KMS-11 (cell line): ENCODE data around the gene ARL13B.
A peak's percentile ranks its signal among the peaks of the same experiment; 100 is the strongest.

ENCODE experiments used
- H2AFZ ChIP-seq: fragments of 200-600 bp; sonication (generic); 2 replicates; pipeline ENCODE4 v1.6.1; 2016; ENCODE audit warnings: antibody characterized with exemption, mixed run types, low read depth
- H3K27ac ChIP-seq: fragments of 200-600 bp; sonication (generic); 2 replicates; pipeline ENCODE4 v1.6.1; 2016; ENCODE audit warnings: mild to moderate bottlenecking, mixed run types
- H3K27me3 ChIP-seq: fragments of 200-600 bp; sonication (generic); 2 replicates; pipeline ENCODE4 v1.6.1; 2017; ENCODE audit warnings: mild to moderate bottlenecking, low read depth, mixed run types, moderate library complexity; ENCODE audit not compliant: insufficient read depth
- H3K36me3 ChIP-seq: fragments of 200-600 bp; sonication (generic); 2 replicates; pipeline ENCODE4 v1.6.1; 2017; ENCODE audit warnings: mild to moderate bottlenecking, mixed run types; ENCODE audit not compliant: insufficient read depth
- H3K4me1 ChIP-seq: fragments of 200-600 bp; sonication (generic); 2 replicates; pipeline ENCODE4 v1.6.1; 2016; ENCODE audit warnings: mild to moderate bottlenecking, low read depth, mixed run types; ENCODE audit not compliant: poor library complexity, severe bottlenecking
- H3K4me2 ChIP-seq: fragments of 200-600 bp; sonication (generic); 2 replicates; pipeline ENCODE4 v1.7.0; 2016; ENCODE audit warnings: mild to moderate bottlenecking, mixed run types
- H3K4me3 ChIP-seq: fragments of 200-600 bp; sonication (generic); IDR thresholded peaks from 2 replicates; pipeline ENCODE4 v1.6.1; 2017; ENCODE audit warnings: low read depth, low read length, mixed read lengths; ENCODE audit not compliant: insufficient read depth
- H3K79me2 ChIP-seq: fragments of 200-600 bp; sonication (generic); 2 replicates; pipeline ENCODE4 v1.6.1; 2016; ENCODE audit warnings: low read depth, mixed run types; ENCODE audit not compliant: insufficient read depth
- H3K9ac ChIP-seq: fragments of 200-600 bp; sonication (generic); 2 replicates; pipeline ENCODE4 v1.6.1; 2016; ENCODE audit warnings: mild to moderate bottlenecking, mixed run types
- H4K20me1 ChIP-seq: fragments of 200-600 bp; sonication (generic); 2 replicates; pipeline ENCODE4 v1.6.1; 2016; ENCODE audit warnings: mild to moderate bottlenecking, mixed run types; ENCODE audit not compliant: insufficient read depth
- TF ChIP-seq, protein P1 (sequence below): fragments of 200-600 bp; sonication (generic); conservative IDR thresholded peaks from 2 replicates; pipeline ENCODE4 v1.6.1; 2017; ENCODE audit warnings: low read depth, mild to moderate bottlenecking, antibody characterized with exemption, low read length, moderate library complexity, mixed read lengths

Gene ARL13B

DNA sequence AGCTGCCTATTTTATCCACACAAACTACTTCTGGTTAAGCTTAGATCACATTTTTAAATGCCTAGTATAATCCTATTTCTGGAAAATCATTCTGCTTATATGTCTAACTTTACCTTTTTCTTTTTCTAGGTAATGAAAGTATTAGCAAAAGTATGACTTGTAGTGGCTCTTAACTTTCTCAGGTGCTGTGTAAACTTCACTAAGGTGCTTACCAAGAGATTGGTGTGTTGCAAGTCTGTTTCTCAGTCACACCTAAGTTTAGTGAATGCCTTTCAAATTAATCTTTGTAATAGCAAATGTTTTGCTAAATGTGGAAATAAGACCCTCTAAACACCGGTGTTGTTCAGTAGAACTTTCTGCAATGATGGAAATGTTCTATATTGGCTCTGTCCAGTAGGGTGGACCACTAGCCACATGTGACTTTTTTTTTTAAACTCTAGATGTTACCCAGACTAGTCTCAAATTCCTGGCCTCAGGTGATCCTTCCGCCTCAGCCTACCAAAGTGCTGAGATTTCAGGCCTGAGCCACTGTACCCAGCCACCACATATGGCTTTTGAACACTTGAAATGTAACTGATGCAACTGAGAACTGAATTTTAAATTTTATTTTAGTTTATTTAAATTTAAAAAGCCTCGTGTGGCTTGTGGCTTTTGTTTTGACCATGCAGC is 22.0 kb downstream of the ARL13B start:
- H3K9ac ChIP-seq, result no peak overlapping the region
- no peak overlapping the region for H3K27ac ChIP-seq
- H3K4me1 ChIP-seq, result peaks cover 7% of the 10 kb centered on the region
- H3K4me3 ChIP-seq, result no peak overlapping the region
- H2AFZ ChIP-seq, result no peak overlapping the region
- H4K20me1 ChIP-seq, result no peaks in the 10 kb centered on the region
- H3K27me3 ChIP-seq, result no peaks in the 10 kb centered on the region
- no peaks in the 10 kb centered on the region for H3K79me2 ChIP-seq
- TF ChIP-seq, protein P1, sequence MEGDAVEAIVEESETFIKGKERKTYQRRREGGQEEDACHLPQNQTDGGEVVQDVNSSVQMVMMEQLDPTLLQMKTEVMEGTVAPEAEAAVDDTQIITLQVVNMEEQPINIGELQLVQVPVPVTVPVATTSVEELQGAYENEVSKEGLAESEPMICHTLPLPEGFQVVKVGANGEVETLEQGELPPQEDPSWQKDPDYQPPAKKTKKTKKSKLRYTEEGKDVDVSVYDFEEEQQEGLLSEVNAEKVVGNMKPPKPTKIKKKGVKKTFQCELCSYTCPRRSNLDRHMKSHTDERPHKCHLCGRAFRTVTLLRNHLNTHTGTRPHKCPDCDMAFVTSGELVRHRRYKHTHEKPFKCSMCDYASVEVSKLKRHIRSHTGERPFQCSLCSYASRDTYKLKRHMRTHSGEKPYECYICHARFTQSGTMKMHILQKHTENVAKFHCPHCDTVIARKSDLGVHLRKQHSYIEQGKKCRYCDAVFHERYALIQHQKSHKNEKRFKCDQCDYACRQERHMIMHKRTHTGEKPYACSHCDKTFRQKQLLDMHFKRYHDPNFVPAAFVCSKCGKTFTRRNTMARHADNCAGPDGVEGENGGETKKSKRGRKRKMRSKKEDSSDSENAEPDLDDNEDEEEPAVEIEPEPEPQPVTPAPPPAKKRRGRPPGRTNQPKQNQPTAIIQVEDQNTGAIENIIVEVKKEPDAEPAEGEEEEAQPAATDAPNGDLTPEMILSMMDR, result no peak
- H3K4me2 ChIP-seq, result no peak overlapping the region
- H3K36me3 ChIP-seq, result no peaks in the 10 kb centered on the region

DNA sequence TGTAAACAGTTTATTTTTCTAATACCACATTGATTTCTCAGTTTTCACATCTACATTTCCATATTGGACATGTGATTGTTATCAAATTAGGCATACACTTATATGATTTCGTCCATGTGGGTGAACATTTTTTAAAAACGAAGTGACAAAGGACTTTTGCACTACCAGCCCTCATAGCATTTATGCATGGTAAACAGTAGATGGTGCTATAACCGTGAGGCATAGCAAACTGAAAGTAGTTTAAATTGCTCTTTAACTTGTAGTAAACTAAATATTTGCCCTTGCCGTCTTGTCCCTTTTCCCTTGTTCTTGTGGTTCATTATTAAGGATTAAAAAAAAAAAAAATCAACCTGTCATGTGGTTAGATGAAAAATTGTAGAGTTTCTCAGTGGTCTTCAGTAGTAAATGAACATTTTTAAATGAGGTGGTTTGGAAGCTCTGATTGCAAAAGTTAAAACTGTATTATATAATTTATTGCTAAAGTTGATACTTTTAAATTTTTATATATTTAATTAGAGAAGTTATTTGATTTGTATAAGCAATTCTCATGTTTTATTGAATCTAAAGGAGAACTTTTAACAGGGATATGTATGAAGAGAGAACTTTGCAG is 24.5 kb downstream of the ARL13B start:
- Histone ChIP-seq H3K27me3 (no peaks in the 10 kb centered on the region), H3K4me3 (no peak overlapping the region), H3K27ac (no peak overlapping the region), H3K4me2 (peak overlapping the region; percentile 55), H3K79me2 (no peaks in the 10 kb centered on the region), H4K20me1 (no peaks in the 10 kb centered on the region), H3K4me1 (peaks cover 7% of the 10 kb centered on the region), H3K36me3 (no peaks in the 10 kb centered on the region), H3K9ac (no peak overlapping the region), H2AFZ (no peak overlapping the region)
- TF ChIP-seq, protein P1, result peak; percentile 67

DNA sequence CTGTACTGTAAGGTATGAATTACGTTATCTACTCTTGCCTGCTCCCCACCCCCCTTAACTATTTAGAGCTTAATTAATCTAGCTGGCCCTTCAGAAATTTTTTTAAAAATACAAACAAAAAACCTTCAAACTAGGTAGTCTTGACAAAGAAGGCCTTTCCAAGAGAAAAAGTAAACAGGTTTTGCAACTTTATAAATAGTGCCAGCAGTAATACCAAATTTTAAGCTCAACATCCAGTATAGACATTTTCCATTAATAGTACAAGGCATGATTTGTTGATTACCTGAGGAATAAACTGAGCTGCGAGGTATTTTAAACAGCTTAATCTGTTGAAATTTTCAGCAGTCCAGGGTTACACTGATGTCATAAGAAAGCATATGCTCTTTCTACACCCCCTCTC is 28.3 kb downstream of the ARL13B start:
- H3K36me3 ChIP-seq, result no peaks in the 10 kb centered on the region
- H4K20me1 ChIP-seq, result no peaks in the 10 kb centered on the region
- peaks cover 7% of the 10 kb centered on the region for H3K4me1 ChIP-seq
- no peak overlapping the region for H3K9ac ChIP-seq
- H3K4me2 ChIP-seq, result no peak overlapping the region
- H3K79me2 ChIP-seq, result no peaks in the 10 kb centered on the region
- H3K27ac ChIP-seq, result no peak overlapping the region
- H3K4me3 ChIP-seq, result no peak overlapping the region
- H3K27me3 ChIP-seq, result no peaks in the 10 kb centered on the region
- H2AFZ ChIP-seq, result no peak overlapping the region
- TF ChIP-seq, protein P1, result no peak

DNA sequence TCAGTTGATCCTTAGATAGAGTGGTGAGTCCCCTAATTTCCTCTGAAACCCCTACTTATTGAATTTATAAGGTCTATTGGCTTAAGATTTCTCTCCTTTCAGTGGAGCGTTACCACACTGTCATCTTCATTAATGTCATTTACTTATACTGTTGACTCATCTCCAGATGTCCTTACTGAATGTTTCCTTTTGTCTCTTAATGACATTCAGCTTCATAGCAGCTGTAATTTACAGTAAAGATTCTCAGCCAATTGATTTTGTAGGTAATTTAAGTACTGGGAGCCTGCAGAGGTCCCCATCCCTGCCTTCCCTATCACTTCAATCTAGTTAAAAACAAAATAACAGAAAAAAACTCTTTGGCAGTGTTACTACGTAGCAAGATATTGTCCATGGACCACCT is 29.7 kb downstream of the ARL13B start:
- Histone ChIP-seq H4K20me1 (no peaks in the 10 kb centered on the region), H3K27me3 (no peaks in the 10 kb centered on the region), H3K36me3 (no peaks in the 10 kb centered on the region), H3K4me1 (peaks cover 2% of the 10 kb centered on the region), H3K4me2 (no peak overlapping the region), H3K9ac (no peak overlapping the region), H2AFZ (no peak overlapping the region), H3K4me3 (no peak overlapping the region), H3K79me2 (no peaks in the 10 kb centered on the region), H3K27ac (no peak overlapping the region)
- TF ChIP-seq, protein P1, result no peak
